22Rv1 (cell line): ENCODE data around the gene ZNF440.
"Not testable (repeated sequence)": the region's sequence is repeated elsewhere in the genome, so short reads cannot be mapped to it uniquely, and the experiment has no call there.

Experiments
- H3K27ac ChIP-seq: fragments of 450-650 bp; 2 replicates; pipeline ENCODE4 v1.5.1; 2017
- CTCF ChIP-seq: fragments of 450-650 bp; IDR thresholded peaks from 2 replicates; pipeline ENCODE4 v1.5.1; 2017; ENCODE audit warnings: mild to moderate bottlenecking
- ZFX ChIP-seq: fragments of 450-650 bp; IDR thresholded peaks from 2 replicates; pipeline ENCODE4 v1.6.1; 2017; ENCODE audit warnings: antibody characterized with exemption, borderline replicate concordance

The ZNF440 gene

GRCh38 chr19:11833541-11833940, 19.5 kb downstream of the ZNF440 start:
- TF ChIP-seq CTCF (no peak), ZFX (no peak)
- H3K27ac ChIP-seq, result no peak overlapping the region

GRCh38 chr19:11835626-11836066, 21.6 kb downstream of the ZNF440 start:
- not testable (repeated sequence) for H3K27ac ChIP-seq

GRCh38 chr19:11843722-11844121, 29.6 kb downstream of the ZNF440 start:
- no peak overlapping the region for H3K27ac ChIP-seq
- TF ChIP-seq ZFX, result no peak
- no peak for TF ChIP-seq CTCF

GRCh38 chr19:11847615-11848014, 33.5 kb downstream of the ZNF440 start:
- not testable (repeated sequence) for H3K27ac ChIP-seq

- H3K27ac ChIP-seq, result no peak overlapping the region
- no peak for TF ChIP-seq ZFX
Measured at GRCh38 chr19:11848200-11848593, 34.1 kb downstream of the ZNF440 start.

DNA sequence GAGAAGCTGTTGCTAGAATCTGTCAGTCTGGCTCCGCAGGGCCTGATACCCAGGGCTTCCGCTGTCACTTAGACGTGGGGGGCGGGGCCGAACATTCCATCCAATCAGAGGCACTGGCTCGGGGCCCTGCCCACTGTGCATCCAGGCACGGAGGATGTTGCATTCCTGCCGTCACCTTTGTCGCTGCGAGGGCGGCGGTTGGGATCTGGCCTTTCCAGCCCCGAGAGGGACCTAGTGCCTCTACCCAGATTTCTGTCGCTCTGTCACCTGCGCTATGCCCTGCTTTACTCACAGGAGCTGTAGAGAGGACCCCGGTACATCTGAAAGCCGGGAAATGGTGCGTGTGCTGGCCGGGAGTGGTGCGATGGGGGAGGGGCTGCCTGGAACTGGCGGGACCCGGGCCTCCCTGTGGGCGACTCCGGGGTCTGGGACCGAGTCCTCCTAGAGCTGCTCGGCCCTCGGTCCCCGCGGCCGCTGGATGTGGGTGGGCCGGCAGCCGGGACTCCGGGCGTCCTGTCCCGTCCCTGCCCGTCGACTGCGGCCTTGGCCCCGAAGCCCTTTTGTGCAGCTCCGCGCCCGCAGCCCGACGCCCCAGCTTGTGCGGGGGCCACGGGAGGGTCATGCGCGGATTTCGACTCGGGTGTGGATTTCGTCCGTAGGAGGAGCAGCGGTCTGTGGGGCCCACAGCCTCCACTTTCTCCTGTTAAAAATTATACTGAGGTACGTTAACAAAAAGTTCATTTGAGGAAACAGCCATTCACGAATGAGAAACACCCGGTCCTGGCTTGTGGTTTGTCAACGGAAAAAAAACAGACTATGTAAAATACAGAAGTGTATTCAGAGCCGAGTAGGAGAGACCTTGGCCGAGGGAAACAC, 34.8 kb downstream of the ZNF440 start, which contains the start of gene ZNF439:
TSS of gene ZNF439 (plus strand) at position 133 of the 876 bp plus-strand sequence. CDS start at position 275, 142 bp downstream.
- no peak within 1 kb of the TSS for H3K27ac ChIP-seq

DNA sequence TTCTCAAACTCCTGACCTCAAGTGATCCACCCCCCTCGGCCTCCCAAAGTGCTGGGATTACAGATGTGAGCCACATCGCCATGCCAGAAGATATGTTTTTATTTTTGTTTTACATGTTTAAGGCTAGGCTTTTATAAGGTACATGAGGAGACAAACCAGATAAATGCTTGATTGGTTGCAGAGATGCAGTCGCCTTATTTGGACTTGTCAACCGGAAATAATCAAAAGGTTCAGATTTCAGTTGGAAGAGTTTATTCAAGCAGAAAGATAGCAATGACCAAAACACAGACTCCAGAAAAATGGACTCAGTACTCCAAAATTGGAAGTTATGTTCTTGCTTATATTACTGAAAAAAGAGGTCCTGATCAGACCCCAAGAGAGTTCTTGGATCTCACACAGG, 36.2 kb downstream of the ZNF440 start:
- not testable (repeated sequence) for H3K27ac ChIP-seq

More for the DNA sequence above, 34.8 kb downstream of the ZNF440 start, which contains the start of gene ZNF439:
- no peak for TF ChIP-seq ZFX
- TF ChIP-seq CTCF, result no peak

DNA sequence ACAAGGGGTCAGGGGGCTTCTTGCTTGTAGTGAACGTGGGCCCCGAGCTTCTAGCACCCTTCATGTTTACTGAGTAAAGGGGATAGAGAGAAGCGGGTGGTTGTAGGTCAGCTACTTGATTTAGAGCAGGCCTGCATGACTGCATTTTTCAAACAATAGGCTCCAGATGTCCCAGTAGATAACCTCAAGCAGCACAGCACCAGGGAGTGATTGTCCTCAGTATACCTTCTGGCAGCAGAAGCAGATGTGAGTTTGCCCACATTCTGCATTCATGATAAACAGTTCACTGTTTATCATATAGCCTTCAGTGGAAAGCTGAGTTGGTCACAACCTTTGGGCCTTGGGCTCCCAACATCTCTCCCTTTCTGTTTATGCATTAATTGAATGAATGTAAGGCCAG, 39.3 kb downstream of the ZNF440 start:
- H3K27ac ChIP-seq, result no peak overlapping the region
- TF ChIP-seq CTCF (no peak), ZFX (no peak)

- H3K27ac ChIP-seq, result no peak overlapping the region
- TF ChIP-seq ZFX (no peak), CTCF (no peak)
Measured at GRCh38 chr19:11856596-11857250, 42.6 kb downstream of the ZNF440 start.
